ENCODE measurements around the gene UFD1. TPM values are rescaled to one million over a fixed set of nuclear protein-coding genes. Genes with fewer than 3 reads are reported as not detected.

UFD1 gene
- total and polyA plus RNA-seq, 2 of the 13 experiments (the other 11 are each of a cell fraction or from before 2014, with no cell fraction given) = 47.9 to 51.1 TPM

DNA sequence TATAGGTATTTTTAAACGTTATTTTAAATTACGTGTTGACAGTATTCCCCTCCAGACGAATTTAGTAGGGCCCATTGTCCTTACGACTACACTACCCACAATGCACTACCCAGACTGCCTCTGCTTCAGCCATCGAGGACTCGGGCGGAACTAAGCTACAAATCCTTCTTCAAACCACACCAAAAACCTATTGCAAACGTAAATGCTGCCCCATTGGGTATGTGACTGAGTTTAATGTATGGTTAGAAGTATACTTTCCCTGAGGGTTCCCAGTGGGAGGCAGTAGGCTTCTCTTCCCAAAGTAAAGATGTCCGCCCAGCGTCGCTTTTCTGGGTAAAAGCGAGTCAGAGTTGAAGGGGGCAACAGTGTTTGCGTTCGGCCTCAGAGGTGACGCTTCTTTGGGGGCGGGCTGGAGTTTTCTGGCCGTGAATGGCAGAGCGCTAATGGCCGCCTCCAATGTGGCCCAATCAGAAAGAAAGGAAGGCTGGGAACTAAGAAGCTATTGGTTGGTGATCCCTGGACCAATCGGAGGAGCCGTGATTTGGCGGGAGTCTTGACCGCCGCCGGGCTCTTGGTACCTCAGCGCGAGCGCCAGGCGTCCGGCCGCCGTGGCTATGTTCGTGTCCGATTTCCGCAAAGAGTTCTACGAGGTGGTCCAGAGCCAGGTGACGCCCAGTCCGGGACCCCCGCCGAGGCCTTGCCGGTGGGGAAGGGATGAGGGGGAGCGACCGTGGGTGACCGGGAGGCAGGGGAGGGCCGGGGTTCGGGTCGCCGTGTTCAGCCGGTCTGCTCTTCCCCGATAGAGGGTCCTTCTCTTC lies 571 bp upstream of the UFD1 start, which contains the start of gene CDC45 (continued):
- TF ChIP-seq, protein P1, sequence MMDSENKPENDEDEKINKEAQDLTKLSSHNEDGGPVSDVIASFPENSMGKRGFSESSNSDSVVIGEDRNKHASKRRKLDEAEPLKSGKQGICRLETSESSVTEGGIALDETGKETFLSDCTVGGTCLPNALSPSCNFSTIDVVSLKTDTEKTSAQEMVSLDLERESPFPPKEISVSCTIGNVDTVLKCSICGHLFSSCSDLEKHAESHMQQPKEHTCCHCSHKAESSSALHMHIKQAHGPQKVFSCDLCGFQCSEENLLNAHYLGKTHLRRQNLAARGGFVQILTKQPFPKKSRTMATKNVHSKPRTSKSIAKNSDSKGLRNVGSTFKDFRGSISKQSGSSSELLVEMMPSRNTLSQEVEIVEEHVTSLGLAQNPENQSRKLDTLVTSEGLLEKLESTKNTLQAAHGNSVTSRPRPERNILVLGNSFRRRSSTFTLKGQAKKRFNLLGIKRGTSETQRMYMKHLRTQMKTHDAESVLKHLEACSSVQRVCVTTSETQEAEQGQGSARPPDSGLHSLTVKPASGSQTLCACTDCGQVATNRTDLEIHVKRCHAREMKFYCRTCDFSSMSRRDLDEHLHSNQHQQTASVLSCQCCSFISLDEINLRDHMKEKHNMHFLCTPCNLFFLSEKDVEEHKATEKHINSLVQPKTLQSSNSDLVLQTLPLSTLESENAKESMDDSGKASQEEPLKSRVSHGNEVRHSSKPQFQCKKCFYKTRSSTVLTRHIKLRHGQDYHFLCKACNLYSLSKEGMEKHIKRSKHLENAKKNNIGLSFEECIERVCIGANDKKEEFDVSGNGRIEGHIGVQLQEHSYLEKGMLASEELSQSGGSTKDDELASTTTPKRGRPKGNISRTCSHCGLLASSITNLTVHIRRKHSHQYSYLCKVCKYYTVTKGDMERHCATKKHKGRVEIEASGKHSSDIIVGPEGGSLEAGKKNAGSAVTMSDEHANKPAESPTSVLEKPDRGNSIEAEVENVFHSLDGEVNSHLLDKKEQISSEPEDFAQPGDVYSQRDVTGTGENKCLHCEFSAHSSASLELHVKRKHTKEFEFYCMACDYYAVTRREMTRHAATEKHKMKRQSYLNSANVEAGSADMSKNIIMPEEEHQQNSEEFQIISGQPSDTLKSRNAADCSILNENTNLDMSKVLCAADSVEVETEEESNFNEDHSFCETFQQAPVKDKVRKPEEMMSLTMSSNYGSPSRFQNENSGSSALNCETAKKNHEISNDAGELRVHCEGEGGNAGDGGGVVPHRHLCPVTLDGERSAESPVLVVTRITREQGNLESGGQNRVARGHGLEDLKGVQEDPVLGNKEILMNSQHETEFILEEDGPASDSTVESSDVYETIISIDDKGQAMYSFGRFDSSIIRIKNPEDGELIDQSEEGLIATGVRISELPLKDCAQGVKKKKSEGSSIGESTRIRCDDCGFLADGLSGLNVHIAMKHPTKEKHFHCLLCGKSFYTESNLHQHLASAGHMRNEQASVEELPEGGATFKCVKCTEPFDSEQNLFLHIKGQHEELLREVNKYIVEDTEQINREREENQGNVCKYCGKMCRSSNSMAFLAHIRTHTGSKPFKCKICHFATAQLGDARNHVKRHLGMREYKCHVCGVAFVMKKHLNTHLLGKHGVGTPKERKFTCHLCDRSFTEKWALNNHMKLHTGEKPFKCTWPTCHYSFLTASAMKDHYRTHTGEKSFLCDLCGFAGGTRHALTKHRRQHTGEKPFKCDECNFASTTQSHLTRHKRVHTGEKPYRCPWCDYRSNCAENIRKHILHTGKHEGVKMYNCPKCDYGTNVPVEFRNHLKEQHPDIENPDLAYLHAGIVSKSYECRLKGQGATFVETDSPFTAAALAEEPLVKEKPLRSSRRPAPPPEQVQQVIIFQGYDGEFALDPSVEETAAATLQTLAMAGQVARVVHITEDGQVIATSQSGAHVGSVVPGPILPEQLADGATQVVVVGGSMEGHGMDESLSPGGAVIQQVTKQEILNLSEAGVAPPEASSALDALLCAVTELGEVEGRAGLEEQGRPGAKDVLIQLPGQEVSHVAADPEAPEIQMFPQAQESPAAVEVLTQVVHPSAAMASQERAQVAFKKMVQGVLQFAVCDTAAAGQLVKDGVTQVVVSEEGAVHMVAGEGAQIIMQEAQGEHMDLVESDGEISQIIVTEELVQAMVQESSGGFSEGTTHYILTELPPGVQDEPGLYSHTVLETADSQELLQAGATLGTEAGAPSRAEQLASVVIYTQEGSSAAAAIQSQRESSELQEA (CRISPR knock-in tag; IDR thresholded peaks at IDR 0.05; ENCODE audit: not compliant biosample characterization) = no peak
- TF ChIP-seq SUZ12 (IDR thresholded peaks at IDR 0.05; ENCODE audit: low read depth, low read length) (peak; percentile 49), NONO (IDR thresholded peaks at IDR 0.05) (no peak), NONO (CRISPR knock-in tag; conservative IDR thresholded peaks at IDR 0.05) (no peak), SALL2 (CRISPR knock-in tag; IDR thresholded peaks at IDR 0.05) (no peak), ZNF749 (CRISPR knock-in tag; IDR thresholded peaks at IDR 0.05; ENCODE audit: borderline replicate concordance) (0 out of 2 replicates have a peak, but pooled peaks have one; percentile 55), HNRNPL (IDR thresholded peaks at IDR 0.05; ENCODE audit: low read depth, low read length) (no peak), FOXK1 (CRISPR knock-in tag; IDR thresholded peaks at IDR 0.05; ENCODE audit: borderline replicate concordance, low read depth) (peak; percentile 65; the same call in 1 of the 2 replicates), JUNB (CRISPR knock-in tag; IDR thresholded peaks at IDR 0.05; ENCODE audit: borderline replicate concordance) (no peak), MXD4 (CRISPR knock-in tag; IDR thresholded peaks at IDR 0.05) (peak; percentile 76), ZNF792 (CRISPR knock-in tag; IDR thresholded peaks at IDR 0.05) (no peak), ETV6 (CRISPR knock-in tag; conservative IDR thresholded peaks at IDR 0.05) (no peak), NCOA1 (CRISPR knock-in tag; IDR thresholded peaks at IDR 0.05) (no peak), ZNF207 (IDR thresholded peaks at IDR 0.05; ENCODE audit: borderline replicate concordance) (no peak)
- TF ChIP-seq, protein P2, sequence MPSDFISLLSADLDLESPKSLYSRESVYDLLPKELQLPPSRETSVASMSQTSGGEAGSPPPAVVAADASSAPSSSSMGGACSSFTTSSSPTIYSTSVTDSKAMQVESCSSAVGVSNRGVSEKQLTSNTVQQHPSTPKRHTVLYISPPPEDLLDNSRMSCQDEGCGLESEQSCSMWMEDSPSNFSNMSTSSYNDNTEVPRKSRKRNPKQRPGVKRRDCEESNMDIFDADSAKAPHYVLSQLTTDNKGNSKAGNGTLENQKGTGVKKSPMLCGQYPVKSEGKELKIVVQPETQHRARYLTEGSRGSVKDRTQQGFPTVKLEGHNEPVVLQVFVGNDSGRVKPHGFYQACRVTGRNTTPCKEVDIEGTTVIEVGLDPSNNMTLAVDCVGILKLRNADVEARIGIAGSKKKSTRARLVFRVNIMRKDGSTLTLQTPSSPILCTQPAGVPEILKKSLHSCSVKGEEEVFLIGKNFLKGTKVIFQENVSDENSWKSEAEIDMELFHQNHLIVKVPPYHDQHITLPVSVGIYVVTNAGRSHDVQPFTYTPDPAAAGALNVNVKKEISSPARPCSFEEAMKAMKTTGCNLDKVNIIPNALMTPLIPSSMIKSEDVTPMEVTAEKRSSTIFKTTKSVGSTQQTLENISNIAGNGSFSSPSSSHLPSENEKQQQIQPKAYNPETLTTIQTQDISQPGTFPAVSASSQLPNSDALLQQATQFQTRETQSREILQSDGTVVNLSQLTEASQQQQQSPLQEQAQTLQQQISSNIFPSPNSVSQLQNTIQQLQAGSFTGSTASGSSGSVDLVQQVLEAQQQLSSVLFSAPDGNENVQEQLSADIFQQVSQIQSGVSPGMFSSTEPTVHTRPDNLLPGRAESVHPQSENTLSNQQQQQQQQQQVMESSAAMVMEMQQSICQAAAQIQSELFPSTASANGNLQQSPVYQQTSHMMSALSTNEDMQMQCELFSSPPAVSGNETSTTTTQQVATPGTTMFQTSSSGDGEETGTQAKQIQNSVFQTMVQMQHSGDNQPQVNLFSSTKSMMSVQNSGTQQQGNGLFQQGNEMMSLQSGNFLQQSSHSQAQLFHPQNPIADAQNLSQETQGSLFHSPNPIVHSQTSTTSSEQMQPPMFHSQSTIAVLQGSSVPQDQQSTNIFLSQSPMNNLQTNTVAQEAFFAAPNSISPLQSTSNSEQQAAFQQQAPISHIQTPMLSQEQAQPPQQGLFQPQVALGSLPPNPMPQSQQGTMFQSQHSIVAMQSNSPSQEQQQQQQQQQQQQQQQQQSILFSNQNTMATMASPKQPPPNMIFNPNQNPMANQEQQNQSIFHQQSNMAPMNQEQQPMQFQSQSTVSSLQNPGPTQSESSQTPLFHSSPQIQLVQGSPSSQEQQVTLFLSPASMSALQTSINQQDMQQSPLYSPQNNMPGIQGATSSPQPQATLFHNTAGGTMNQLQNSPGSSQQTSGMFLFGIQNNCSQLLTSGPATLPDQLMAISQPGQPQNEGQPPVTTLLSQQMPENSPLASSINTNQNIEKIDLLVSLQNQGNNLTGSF (CRISPR knock-in tag; IDR thresholded peaks at IDR 0.05) = no peak
- TF ChIP-seq, protein P3, sequence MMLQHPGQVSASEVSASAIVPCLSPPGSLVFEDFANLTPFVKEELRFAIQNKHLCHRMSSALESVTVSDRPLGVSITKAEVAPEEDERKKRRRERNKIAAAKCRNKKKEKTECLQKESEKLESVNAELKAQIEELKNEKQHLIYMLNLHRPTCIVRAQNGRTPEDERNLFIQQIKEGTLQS (CRISPR knock-in tag; IDR thresholded peaks at IDR 0.05) = no peak

All from HepG2 (cell line).